Effector memory CD8-positive, alpha-beta T cell (primary cell): ENCODE results near the gene NUP210.
A peak's percentile ranks its signal among the peaks of the same experiment; 100 is the strongest.

ENCODE experiments used
- ATAC-seq: fragments of 150-1000 bp; cut with Tn5 transposase; replicated peaks from 2 replicates; pipeline ENCODE4 v1.10.0; 2021; ENCODE audit warnings: mild to moderate bottlenecking, moderate library complexity
- DNase-seq, 3 experiments: peaks; one replicate each; pipeline ENCODE4 v3.0.0; 2021
- H3K27ac Mint-ChIP-seq, 2 donors: one replicate each; pipeline ENCODE4 v1.8.0; 2022; ENCODE audit warnings: mild to moderate bottlenecking in 2 of 2, mixed read lengths in 2 of 2, moderate library complexity in 2 of 2
- H3K27me3 Mint-ChIP-seq, 2 donors: one replicate each; pipeline ENCODE4 v1.8.0; 2022; ENCODE audit warnings: mixed read lengths in 2 of 2
- H3K36me3 Mint-ChIP-seq: one replicate; pipeline ENCODE4 v1.8.0; 2022; ENCODE audit warnings: mild to moderate bottlenecking, moderate library complexity, mixed read lengths; ENCODE audit not compliant: insufficient read depth
- H3K4me1 Mint-ChIP-seq, 2 donors: one replicate each; pipeline ENCODE4 v1.8.0; 2022; ENCODE audit warnings: low read depth in 2 of 2, mixed read lengths in 2 of 2
- H3K4me3 Mint-ChIP-seq, 2 donors: one replicate each; pipeline ENCODE4 v1.8.0; 2022; ENCODE audit warnings: mild to moderate bottlenecking in 2 of 2, mixed read lengths in 2 of 2, moderate library complexity in 2 of 2
- H3K9me3 Mint-ChIP-seq, 2 donors: one replicate each; pipeline ENCODE4 v1.8.0; 2022; ENCODE audit warnings: mixed read lengths in 2 of 2

Gene NUP210

DNA sequence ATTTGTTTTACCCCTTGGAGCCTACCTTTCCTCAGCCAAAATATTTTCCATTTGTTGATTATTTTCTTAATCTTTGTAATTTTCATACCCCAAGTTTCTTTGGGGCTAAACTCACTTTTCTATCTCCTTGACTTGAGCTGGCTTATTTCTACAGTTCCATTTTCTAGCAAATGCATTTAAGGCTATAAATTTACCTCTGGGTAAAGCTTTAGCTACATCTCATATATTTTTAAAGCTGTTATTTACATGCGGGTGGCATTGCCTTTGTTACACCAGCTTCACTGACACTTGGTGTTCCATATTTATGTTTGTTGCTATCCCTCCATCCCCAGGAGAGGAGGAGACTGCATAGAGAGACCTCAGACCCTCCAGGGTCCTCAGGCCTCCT, 136.3 kb downstream of the NUP210 start:
- Mint-ChIP-seq H3K27me3 (peaks cover 74 to 79% of the 10 kb centered on the region in 2 donors), H3K27ac (no peak overlapping the region)

DNA sequence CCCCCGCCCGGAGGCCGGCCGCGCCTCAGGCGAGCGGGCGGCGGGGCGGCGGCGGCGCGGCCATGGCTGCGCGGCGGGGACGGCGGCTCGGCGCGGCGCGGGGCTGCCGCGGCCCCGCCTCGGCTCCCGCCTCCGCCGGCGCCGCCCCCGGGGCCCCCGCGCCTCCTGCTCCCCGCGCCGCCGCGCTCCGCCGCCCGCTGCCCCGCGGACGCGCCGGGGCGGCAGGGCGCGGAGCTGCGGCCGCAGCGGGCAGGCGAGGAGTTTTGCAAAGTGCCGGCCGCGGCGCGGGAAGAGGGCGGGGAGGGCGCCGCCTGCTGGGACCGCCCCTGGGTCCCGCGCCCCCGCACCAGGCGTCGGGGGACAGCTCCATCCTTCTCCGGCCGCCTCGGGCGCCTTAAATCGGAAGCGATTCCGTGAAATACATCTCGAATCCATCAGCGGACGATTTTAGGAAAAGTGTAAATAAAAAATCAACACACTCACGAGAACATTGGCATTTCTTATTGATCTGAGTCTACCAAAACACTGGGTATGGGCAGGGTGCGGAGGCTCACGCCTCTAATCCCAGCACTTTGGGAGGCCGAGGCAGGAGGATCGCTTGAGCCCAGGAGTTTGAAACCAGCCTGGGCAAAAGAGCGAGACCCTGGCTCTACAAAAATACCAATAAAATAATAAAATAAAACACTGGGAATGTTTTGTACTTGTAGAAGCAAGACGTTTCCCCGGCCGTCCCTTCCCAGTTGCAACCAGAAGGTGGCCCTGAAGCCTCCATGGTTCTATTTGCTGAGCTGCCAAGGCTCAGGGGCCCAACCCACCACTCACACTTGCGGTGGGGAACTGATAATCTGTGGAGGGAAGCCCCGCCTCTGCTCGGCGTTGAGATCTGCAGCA, 136.9 kb downstream of the NUP210 start:
- Mint-ChIP-seq H3K27me3 (peaks cover 73 to 80% of the 10 kb centered on the region in 2 donors), H3K27ac (no peak overlapping the region), H3K4me3 (peak overlapping the region; percentile 70 to 72), H3K4me1 (peaks cover 9 to 10% of the 10 kb centered on the region in 2 donors), H3K36me3 (no peaks in the 10 kb centered on the region), H3K9me3 (peaks cover 8 to 9% of the 10 kb centered on the region in 2 donors)
- ATAC-seq (peak; percentile 65), DNase-seq (no peak)

More for the DNA sequence above, 136.3 kb downstream of the NUP210 start:
- no peak for DNase-seq
- no peak for ATAC-seq
- peak overlapping the region; percentile 70 to 72 for H3K4me3 Mint-ChIP-seq
- H3K9me3 Mint-ChIP-seq = peaks cover 8 to 9% of the 10 kb centered on the region in 2 donors
- no peaks in the 10 kb centered on the region for H3K36me3 Mint-ChIP-seq
- peaks cover 9 to 10% of the 10 kb centered on the region in 2 donors for H3K4me1 Mint-ChIP-seq

- peaks cover 9 to 10% of the 10 kb centered on the region in 2 donors for H3K4me1 Mint-ChIP-seq
- DNase-seq (no peak), ATAC-seq (peak; percentile 47)
- no peaks in the 10 kb centered on the region for H3K36me3 Mint-ChIP-seq
- peaks cover 74 to 80% of the 10 kb centered on the region in 2 donors for H3K27me3 Mint-ChIP-seq
- H3K4me3 Mint-ChIP-seq = no peak overlapping the region
- peaks cover 8 to 9% of the 10 kb centered on the region in 2 donors for H3K9me3 Mint-ChIP-seq
- no peak overlapping the region for H3K27ac Mint-ChIP-seq
Observed at GRCh38 chr3:13282358-13282985, 137.7 kb downstream of the NUP210 start.

- no peak overlapping the region for H3K27ac Mint-ChIP-seq
- no peaks in the 10 kb centered on the region for H3K36me3 Mint-ChIP-seq
- H3K9me3 Mint-ChIP-seq = peaks cover 8 to 9% of the 10 kb centered on the region in 2 donors
- peak overlapping the region; percentile 72 to 75 for H3K4me3 Mint-ChIP-seq
- DNase-seq (no peak), ATAC-seq (no peak)
- H3K4me1 Mint-ChIP-seq = peaks cover 9 to 10% of the 10 kb centered on the region in 2 donors
- peaks cover 70 to 80% of the 10 kb centered on the region in 2 donors for H3K27me3 Mint-ChIP-seq
Observed at GRCh38 chr3:13281507-13282357, 138.4 kb downstream of the NUP210 start.

GRCh38 chr3:13280811-13281506, 139.2 kb downstream of the NUP210 start:
- Mint-ChIP-seq H3K27ac (no peak overlapping the region), H3K36me3 (no peaks in the 10 kb centered on the region), H3K9me3 (peaks cover 4 to 8% of the 10 kb centered on the region in 2 donors), H3K4me3 (peak overlapping the region; percentile 72 to 75), H3K27me3 (peaks cover 63 to 73% of the 10 kb centered on the region in 2 donors), H3K4me1 (peaks cover 9 to 10% of the 10 kb centered on the region in 2 donors)
- DNase-seq = no peak
- no peak for ATAC-seq

- Mint-ChIP-seq H3K27me3 (peaks cover 62 to 72% of the 10 kb centered on the region in 2 donors), H3K27ac (no peak overlapping the region), H3K36me3 (no peaks in the 10 kb centered on the region), H3K4me3 (no peak overlapping the region), H3K9me3 (peaks cover 4 to 8% of the 10 kb centered on the region in 2 donors), H3K4me1 (peaks cover 9 to 10% of the 10 kb centered on the region in 2 donors)
- DNase-seq (no peak), ATAC-seq (no peak)
Observed at GRCh38 chr3:13280122-13280790, 139.9 kb downstream of the NUP210 start.

GRCh38 chr3:13279532-13279910, 140.6 kb downstream of the NUP210 start:
- peaks cover 4 to 8% of the 10 kb centered on the region in 2 donors for H3K9me3 Mint-ChIP-seq
- peaks cover 55 to 68% of the 10 kb centered on the region in 2 donors for H3K27me3 Mint-ChIP-seq
- H3K4me3 Mint-ChIP-seq = no peak overlapping the region
- no peaks in the 10 kb centered on the region for H3K36me3 Mint-ChIP-seq
- no peak for ATAC-seq
- H3K4me1 Mint-ChIP-seq = peaks cover 9 to 10% of the 10 kb centered on the region in 2 donors
- no peak overlapping the region for H3K27ac Mint-ChIP-seq
- DNase-seq = no peak

DNA sequence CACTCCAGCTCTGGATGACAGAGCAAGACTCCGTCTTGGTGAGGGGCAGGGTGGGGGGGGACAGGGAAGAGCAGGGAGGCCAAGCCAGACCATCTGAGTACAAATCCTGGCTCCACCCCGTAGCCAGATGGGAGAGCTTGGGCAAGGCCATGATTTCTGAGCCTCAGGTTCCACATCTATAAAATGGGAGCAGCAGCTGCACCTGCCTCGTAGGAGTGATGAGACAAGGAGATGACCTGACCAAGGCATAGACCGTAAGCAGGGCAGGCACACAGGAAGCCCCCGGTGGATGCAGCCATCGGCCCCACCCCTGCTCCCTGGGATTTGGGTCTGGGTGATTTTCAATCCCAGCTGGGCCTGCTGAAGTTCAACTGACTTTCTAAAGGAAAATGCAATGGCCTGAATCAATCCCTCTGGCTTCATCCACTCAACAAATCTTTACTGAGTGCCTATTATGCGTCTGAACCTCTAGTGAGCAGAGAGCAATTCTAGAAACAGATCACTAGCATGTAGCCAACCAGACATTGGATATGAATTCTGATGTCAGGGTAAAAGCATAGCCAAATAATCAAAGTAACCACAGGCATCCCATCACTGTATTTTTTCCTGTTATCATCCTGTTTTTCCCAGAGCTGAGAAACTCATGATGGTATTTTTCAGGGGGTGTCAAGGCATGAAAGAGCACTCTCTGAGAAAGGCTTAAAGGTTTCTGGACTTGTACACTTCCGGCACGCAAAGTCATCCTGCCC, 141.2 kb downstream of the NUP210 start:
- H3K4me1 Mint-ChIP-seq = peaks cover 9 to 10% of the 10 kb centered on the region in 2 donors
- H3K27ac Mint-ChIP-seq = no peak overlapping the region
- no peaks in the 10 kb centered on the region for H3K36me3 Mint-ChIP-seq
- H3K4me3 Mint-ChIP-seq = no peak overlapping the region
- DNase-seq (no peak), ATAC-seq (no peak)
- H3K27me3 Mint-ChIP-seq = peaks cover 53 to 68% of the 10 kb centered on the region in 2 donors
- peaks cover 2% of the 10 kb centered on the region in 2 donors for H3K9me3 Mint-ChIP-seq

- no peaks in the 10 kb centered on the region for H3K9me3 Mint-ChIP-seq
- peaks cover 9 to 10% of the 10 kb centered on the region in 2 donors for H3K4me1 Mint-ChIP-seq
- no peak overlapping the region for H3K27ac Mint-ChIP-seq
- no peak overlapping the region for H3K4me3 Mint-ChIP-seq
- ATAC-seq = no peak
- DNase-seq = no peak
- peaks cover 54 to 71% of the 10 kb centered on the region in 2 donors for H3K27me3 Mint-ChIP-seq
- no peaks in the 10 kb centered on the region for H3K36me3 Mint-ChIP-seq
Observed at GRCh38 chr3:13277860-13278531, 142.1 kb downstream of the NUP210 start.

- Mint-ChIP-seq H3K27me3 (peaks cover 54 to 72% of the 10 kb centered on the region in 2 donors), H3K4me1 (peaks cover 9 to 10% of the 10 kb centered on the region in 2 donors), H3K36me3 (no peaks in the 10 kb centered on the region), H3K27ac (no peak overlapping the region), H3K9me3 (no peaks in the 10 kb centered on the region), H3K4me3 (no peak overlapping the region)
- DNase-seq (no peak), ATAC-seq (no peak)
Observed at GRCh38 chr3:13277196-13277813, 142.8 kb downstream of the NUP210 start.
